ENCODE measurements around the gene LRP1B.

DNA sequence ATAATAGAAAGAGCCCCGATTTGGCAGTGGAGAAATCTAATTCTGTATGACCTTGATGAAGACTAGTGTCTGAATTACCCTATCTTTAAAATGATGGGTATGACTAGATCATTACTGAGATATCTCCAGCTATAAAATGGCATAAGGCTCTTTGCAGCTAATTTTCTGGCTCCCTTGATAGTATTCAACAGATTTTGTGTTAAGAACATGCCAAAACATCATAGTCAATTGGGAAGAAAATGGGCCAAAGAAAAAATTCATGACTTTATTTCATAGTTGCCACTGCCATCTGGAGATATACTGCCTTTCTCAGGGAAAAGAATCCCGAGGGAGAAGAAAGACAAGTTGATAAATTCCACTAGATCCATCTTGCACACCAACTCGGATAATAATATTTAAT lies 1618.7 kb downstream of the LRP1B start:
- TF ChIP-seq, protein P1, sequence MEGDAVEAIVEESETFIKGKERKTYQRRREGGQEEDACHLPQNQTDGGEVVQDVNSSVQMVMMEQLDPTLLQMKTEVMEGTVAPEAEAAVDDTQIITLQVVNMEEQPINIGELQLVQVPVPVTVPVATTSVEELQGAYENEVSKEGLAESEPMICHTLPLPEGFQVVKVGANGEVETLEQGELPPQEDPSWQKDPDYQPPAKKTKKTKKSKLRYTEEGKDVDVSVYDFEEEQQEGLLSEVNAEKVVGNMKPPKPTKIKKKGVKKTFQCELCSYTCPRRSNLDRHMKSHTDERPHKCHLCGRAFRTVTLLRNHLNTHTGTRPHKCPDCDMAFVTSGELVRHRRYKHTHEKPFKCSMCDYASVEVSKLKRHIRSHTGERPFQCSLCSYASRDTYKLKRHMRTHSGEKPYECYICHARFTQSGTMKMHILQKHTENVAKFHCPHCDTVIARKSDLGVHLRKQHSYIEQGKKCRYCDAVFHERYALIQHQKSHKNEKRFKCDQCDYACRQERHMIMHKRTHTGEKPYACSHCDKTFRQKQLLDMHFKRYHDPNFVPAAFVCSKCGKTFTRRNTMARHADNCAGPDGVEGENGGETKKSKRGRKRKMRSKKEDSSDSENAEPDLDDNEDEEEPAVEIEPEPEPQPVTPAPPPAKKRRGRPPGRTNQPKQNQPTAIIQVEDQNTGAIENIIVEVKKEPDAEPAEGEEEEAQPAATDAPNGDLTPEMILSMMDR (IDR thresholded peaks at IDR 0.05) = no peak
- TF ChIP-seq POLR2A (IDR thresholded peaks at IDR 0.05) = no peak
